Cortex of kidney (tissue), 1 donor: Measurements from ENCODE around the gene STRADB.
"Not testable (repeated sequence)": the region's sequence is repeated elsewhere in the genome, so short reads cannot be mapped to it uniquely, and the experiment has no call there.

ENCODE experiments used
- DNase-seq: peaks from one replicate; lab custom pipeline; 2025; lab: John Stamatoyannopoulos, UW

The STRADB gene

GRCh38 chr2:201467666-201468065, 16.1 kb downstream of the STRADB start:
- no peak for DNase-seq

GRCh38 chr2:201470821-201471731, 19.5 kb downstream of the STRADB start:
- no peak for DNase-seq

GRCh38 chr2:201471732-201472393, 20.3 kb downstream of the STRADB start:
- DNase-seq = no peak

- no peak for DNase-seq
Observed at GRCh38 chr2:201472411-201472810, 20.9 kb downstream of the STRADB start.

GRCh38 chr2:201482543-201482942, 31.0 kb downstream of the STRADB start:
- DNase-seq = no peak

GRCh38 chr2:201483342-201483741, 31.8 kb downstream of the STRADB start:
- no peak for DNase-seq

- DNase-seq = not testable (repeated sequence)
Observed at GRCh38 chr2:201483758-201484157, 32.2 kb downstream of the STRADB start.

GRCh38 chr2:201484805-201485204, 33.3 kb downstream of the STRADB start:
- DNase-seq = no peak

- no peak for DNase-seq
Observed at GRCh38 chr2:201490291-201490690, 38.8 kb downstream of the STRADB start.

- no peak for DNase-seq
Observed at GRCh38 chr2:201496785-201497184, 45.2 kb downstream of the STRADB start.

- DNase-seq = no peak
Observed at GRCh38 chr2:201500534-201500933, 49.0 kb downstream of the STRADB start.

GRCh38 chr2:201502713-201503112, 51.2 kb downstream of the STRADB start:
- DNase-seq = no peak

GRCh38 chr2:201507725-201508124, 56.2 kb downstream of the STRADB start:
- no peak for DNase-seq

- DNase-seq = no peak
Observed at GRCh38 chr2:201513271-201513670, 61.7 kb downstream of the STRADB start.

- DNase-seq = no peak
Observed at GRCh38 chr2:201515573-201516246, 64.2 kb downstream of the STRADB start.

- DNase-seq = no peak
Observed at GRCh38 chr2:201517094-201517493, 65.6 kb downstream of the STRADB start.

- no peak for DNase-seq
Observed at GRCh38 chr2:201520201-201520600, 68.7 kb downstream of the STRADB start.

GRCh38 chr2:201522965-201523364, 71.4 kb downstream of the STRADB start:
- DNase-seq = no peak

GRCh38 chr2:201523506-201523905, 72.0 kb downstream of the STRADB start:
- no peak for DNase-seq
